ENCODE measurements around the gene POTEF.
"Not testable (repeated sequence)": the region's sequence is repeated elsewhere in the genome, so short reads cannot be mapped to it uniquely, and the experiment has no call there.

- not testable (repeated sequence) for TF ChIP-seq POLR2A (IDR thresholded peaks at IDR 0.05); CTCF (IDR thresholded peaks at IDR 0.05 in 4 of 5, conservative IDR thresholded peaks at IDR 0.05 in 1 of 5)
Observed at GRCh38 chr2:130038265-130038603, 90.8 kb downstream of the POTEF start.

Measured in gastrocnemius medialis (tissue), 4 donors.